ENCODE results near the gene GPR157.
"Not testable (repeated sequence)": the region's sequence is repeated elsewhere in the genome, so short reads cannot be mapped to it uniquely, and the experiment has no call there.

The GPR157 gene

GRCh38 chr1:9115351-9116205 lies 13.3 kb downstream of the GPR157 start:
- no peak for DNase-seq

- DNase-seq, result no peak
Measured at GRCh38 chr1:9112961-9113880, 15.7 kb downstream of the GPR157 start.

DNA sequence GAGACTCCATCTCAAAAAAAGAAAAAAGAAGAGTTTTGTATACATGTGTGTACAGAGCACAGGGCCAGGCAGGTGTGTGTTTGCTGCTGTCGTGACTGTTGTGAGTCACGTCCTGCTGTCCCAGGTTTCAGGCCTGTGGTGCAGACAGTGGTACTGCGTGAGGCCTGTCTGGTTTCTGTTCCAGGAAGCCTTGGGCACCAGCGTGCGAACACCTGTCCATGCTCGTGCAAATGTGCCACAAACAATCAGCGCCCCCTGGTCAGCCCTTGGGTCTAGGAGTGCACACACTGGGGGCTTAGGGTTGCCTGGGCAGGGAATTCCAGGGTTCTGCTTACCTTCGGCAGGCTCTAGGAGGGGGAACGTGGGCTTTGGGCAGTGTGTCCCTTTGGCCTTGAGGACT lies 16.9 kb downstream of the GPR157 start:
- DNase-seq, result peak; percentile 31

DNA sequence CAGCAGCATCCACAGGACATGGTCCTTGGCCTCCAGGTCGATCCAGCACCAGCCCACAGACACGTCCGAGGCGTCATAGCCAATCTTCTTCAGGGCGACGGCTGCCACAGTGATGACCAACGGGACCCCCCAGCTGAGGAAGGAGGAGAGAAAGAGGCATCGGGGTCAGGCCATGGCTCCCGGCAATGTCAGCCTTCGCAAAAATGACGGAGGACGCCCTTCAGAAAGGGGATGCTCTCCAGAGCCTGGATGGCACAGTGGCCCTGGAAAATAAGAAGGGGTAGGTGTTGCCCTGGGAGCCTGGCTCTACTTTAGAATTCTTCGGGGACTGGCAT lies 17.6 kb downstream of the GPR157 start:
- no peak for DNase-seq

GRCh38 chr1:9110669-9111356 lies 18.1 kb downstream of the GPR157 start:
- peak; percentile 84 for DNase-seq

DNA sequence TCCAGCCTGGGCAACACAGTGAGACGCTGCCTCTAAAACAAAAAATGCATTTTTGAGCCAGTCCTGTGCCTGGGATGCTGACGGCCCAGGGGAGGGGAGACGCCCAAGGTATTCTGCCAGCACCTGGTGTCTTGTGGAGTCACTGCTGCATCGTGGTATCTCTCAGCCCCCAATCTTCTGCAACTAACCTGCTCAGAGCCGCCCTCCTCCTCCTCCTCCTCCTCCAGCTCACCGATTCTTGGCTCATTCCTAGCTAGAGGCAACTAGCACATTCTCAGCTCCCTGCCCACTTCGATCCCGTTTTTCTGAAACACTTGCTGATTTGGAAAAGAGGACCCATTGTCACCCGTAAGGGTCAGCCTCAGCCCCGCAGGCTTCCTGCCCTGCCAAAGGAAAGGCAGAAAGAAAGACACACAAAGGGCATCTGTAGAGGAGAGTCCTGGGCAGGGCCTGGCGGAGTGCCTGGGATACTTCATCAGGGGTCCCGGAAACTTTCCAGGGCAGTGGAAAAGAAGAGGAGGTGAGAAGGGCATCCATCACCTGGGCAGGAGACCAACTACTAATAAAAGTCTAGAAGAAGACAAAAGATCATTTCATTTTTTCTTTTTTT lies 20.7 kb downstream of the GPR157 start:
- DNase-seq, result no peak

DNA sequence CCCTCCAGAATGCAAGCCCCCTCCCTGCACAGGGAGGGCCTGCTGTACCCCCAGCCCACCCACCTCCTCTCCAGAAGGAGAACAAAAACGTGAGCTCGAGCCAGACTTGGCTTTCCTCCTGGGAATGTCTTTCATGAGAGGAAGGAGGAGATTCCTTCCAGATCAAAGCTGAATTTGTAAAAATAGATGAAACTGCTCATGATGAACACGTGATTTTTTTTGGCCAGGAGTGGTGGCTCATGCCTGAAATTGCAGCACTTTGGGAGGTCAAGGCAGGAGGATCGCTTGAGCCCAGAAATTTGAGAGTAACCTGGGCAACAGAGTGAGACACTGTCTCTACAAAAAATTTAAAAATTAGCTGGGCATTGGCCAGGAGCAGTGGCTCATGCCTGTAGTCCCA lies 21.8 kb downstream of the GPR157 start:
- DNase-seq, result no peak

- no peak for DNase-seq
Measured at GRCh38 chr1:9106286-9106685, 22.6 kb downstream of the GPR157 start.

DNA sequence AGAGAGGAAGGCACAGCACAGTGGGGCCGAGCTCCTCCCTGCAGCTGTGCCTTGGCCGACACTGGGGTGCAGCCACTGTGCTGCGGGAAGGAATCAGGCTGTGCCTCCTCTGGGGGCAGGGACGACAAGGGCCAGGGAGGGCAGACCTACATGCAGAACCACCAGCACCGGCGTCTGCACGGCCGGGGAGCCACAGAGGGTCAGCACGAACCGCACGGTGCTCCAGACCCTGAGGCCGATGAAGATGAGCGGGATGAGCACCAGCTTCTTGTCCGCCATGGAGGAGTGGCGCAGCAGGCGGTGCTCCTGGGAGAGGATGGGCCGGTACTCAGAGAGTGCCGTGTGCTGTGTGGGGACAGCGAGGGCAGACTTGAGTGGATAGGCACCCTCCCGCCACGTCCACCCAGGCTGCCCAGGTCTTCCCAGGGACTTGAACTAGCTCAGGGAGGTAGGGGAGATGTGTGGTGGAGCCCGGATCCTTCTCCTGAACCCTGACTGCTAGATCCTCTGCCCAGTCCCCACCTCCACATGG lies 23.5 kb downstream of the GPR157 start:
- DNase-seq, result no peak

DNA sequence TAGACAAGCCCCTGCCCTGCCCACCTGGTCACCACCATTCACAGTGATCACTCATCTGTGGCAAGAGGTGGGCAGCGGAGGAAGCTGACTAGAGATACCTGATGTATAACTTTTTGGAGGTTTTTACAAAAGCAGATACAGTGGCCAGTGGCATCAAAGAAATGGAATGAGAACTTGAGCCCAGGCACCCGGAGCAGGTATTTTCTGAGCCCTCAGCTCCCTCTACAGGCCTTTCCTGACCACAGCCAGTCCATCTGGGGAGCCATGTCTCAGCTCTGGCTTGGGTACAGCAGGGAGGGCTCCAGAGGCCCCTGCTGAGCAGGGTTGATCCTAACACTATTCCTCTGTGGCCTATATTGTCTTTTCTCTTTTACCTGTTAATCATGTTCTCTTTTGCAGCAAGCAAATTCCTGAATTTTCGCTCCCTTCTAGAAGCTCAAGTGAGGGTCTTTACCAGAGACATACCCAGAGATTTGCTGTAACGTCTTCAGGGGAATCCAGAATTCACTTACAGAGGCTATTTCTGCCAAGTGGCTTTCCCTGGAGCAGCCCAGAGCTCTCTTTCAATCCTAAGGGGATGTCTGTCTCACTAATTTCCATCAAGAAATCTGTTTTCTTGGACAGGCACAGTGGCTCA lies 27.3 kb downstream of the GPR157 start:
- no peak for DNase-seq

DNA sequence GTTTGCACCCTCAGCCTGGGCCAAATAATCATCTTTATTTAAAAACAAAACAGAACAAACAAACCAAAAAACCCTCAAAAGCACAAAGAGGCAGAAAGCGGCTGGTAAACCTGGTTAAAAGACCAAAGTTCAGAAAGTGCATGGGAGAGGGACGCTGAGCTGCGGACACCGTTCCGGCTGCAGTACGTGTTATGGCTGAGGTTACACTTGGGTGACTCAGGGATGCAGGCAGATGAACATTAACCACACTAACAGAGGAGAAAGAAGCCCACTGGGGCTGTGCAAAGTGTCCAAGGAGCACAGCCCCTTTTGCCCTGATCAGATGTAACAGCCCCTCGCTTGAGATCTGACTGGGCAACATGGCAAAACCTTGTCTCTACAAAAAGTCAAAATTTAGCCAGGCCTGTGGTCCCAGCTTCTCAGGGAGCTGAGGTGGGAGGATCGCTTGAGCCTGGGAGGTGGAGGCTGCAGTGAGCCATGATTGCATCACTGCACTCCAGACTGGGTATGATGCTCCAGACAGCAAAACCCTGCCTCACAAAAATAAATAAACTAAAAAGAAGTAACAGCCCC lies 28.3 kb downstream of the GPR157 start:
- no peak for DNase-seq

- DNase-seq, result no peak
Measured at GRCh38 chr1:9099555-9099954, 29.3 kb downstream of the GPR157 start.

DNA sequence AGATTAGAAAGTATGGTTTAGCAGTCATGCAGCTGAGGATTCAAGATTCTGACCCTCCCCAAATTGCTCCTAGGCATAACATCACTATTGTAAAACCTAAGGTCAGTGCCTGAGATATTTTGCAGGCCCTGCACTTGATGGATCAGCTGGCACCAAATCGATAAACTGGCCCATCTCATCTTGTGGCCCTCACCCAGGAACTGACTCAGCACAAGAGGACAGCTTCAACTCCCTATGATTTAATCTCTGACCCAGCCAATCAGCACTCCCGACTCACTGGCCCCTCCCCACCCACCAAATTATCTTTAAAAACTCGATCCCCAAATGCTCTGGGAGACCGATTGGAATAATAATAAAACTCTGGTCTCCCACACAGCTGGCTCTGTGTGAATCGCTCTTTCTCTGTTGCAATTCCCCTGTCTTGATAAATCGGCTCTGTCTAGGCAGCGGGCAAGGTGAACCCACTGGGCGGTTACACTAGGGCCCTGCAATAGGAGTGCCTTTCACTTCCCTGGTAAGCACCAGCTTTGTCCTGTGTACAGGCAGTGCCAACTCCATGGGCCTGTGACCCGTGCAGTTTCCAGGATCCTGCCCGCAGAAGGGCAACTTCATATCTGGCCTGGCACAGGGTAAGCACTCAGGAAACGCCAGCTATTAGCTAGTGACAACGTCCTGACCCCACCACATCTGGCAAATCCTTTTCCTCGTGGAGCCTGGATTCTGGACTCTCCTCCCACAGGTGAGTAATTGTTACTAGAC lies 30.8 kb downstream of the GPR157 start:
- DNase-seq, result no peak

- DNase-seq, result no peak
Measured at GRCh38 chr1:9095818-9096217, 33.1 kb downstream of the GPR157 start.

- DNase-seq, result not testable (repeated sequence)
Measured at GRCh38 chr1:9093996-9094595, 34.8 kb downstream of the GPR157 start.

GRCh38 chr1:9093581-9093980 lies 35.3 kb downstream of the GPR157 start:
- DNase-seq, result no peak

GRCh38 chr1:9093091-9093490 lies 35.8 kb downstream of the GPR157 start:
- no peak for DNase-seq

- no peak for DNase-seq
Measured at GRCh38 chr1:9088807-9089206, 40.1 kb downstream of the GPR157 start.

GRCh38 chr1:9087411-9088125 lies 41.3 kb downstream of the GPR157 start:
- DNase-seq, result no peak

- DNase-seq, result no peak
Measured at GRCh38 chr1:9086796-9087195, 42.1 kb downstream of the GPR157 start.
